Suppressor macrophage (primary cell): ENCODE data around the gene GUCD1.
A peak's percentile ranks its signal among the peaks of the same experiment; 100 is the strongest.
"Not testable (repeated sequence)": the region's sequence is repeated elsewhere in the genome, so short reads cannot be mapped to it uniquely, and the experiment has no call there.

Experiments
- DNase-seq, 4 experiments: peaks; one replicate each; pipeline ENCODE4 v3.0.0-alpha.2; 2020 to 2022
- total RNA-seq, 17 experiments: gene quantifications; one replicate each; lab custom pipeline; 2026; ENCODE audit warnings: mixed read lengths in 6 of 17, inconsistent platforms in 3 of 17; lab: John Stamatoyannopoulos, UW

The GUCD1 gene
- 115 to 217 (median 148) reads per million in 17 experiments for total RNA-seq

DNA sequence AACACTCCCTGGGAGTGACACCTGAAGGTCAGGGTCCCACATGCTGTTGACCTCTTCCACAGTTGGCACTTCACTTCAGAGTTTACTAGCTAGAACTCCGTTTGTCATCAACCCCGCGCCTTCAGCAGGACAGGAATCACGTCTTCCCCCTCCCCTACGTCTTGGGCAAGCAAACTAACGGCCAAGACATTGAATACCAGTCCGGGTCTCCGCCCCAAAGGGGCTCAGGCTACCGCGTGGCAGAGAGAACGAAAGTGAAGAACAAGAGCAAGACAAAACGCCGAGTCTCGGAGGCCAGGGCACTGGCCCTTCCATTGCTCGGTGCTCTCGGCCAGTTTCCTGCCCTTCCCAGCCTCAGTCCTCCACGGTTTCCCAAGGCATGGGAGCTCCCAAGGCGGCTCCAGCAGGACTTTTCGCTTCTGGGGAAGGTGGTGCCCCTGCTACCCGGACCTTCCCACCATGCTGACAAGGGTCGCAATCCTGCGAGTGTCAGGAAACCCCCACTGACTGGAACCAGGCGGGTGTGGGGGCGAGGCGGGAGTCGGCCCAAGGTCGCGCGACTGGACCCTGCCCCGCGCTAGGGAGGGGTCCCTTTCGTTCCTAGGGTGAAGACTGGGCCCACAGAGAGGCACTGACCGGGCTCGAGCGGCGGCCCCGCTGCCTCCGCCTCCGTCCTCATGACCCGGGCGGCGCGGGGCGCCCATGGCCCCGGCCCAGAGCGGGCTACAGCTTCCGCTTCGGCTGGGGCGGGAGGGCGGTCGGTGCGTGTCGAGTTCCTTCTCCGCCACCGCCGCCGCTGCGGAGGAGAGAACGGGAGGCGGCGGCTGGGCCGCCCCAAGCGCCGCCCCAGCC, at the start of gene GUCD1:
GUCD1 (minus strand) TSS at position 826 of the 852 bp plus-strand sequence; CDS start at position 679, 147 bp downstream.
- DNase-seq: peak; percentile 54 to 73 (median 62)

GRCh38 chr22:24603770-24604629, 49.1 kb upstream of the GUCD1 start:
- DNase-seq: peak in 1 of 4 experiments; percentile 17

DNA sequence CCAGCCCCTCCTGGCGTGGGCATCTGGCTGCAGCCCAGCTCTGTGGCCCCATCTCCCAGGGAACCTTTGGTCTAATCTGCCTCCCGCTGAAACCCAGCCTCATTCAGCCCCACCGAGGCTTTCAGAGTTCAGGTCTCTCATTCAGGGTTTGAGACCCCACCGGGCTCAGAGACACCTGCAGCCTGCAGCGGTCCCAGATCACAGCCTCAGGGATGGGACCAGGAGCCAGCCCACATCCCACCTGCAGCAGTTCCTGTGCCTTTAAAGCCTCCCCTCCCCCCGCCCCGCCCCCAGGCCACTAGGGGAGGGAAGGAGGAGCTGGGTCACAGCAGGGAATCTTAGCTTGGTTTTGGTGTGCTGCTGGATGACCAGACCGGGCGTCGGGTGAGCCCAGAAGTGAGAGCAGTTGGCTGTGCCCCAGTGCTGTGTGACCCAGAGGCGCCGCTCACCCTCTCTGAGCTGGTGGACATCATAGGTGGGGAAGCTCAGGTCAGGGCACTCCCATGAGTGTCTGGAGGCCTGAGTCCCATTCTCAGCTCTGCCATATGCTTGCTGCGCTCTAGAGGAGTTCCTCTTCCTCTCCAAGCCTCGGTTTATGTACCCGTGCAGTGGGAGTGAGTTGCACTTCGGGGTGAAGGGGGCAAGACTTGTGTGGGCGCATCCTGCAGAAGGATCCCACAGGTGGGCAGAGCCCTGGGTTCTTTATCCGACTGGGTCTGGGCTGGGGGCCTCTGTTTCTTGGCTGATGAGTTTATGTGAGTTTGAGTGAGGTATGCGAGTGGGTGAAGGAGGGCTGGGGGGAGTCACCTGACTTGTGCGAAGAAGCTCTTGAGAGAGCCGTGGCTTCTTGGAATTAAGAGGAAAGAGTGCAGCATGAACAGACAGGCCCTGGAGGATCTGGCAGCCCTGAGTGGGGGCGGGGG, 48.2 kb upstream of the GUCD1 start, which contains the start of gene GGT1:
GGT1 (plus strand) TSS at position 347 of the 923 bp plus-strand sequence. CDS start 7,889 bp downstream, outside the sequence.
- DNase-seq: peak in 1 of 4 experiments; percentile 23

DNA sequence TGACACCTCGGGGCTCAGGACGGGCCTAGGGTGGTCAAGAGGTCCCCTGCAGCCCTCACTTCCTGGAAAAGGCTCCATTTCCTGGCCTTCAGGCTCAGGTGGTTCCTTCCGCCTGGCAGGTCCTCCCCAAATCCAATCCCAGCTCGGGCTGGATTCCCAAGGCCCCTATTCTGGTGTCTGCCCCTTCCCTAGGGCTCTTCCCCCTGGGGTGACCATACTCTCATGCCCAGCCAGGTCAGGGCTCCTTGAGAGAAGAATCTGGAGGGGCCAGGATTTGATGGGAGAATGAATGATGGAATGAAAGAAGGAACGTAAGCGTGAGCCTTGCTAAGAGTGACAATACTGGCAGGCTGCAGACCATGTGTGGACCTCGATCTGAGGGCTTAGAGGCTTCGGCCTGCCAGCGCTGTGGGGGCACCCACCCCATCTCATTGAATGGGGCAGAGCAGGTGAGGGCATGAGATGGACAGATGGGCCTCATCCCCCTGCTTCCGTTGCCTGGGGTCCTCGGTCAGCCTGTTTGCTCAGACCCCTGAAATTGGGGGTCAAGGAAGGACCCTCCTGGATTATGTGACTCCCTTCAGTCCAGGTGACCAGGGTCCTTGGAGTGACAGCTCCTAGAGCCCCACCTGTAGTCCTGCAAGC, 47.3 kb upstream of the GUCD1 start:
- DNase-seq: not testable (repeated sequence)

GRCh38 chr22:24601217-24602104, 46.5 kb upstream of the GUCD1 start:
- DNase-seq: peak in 3 of 4 experiments; percentile 29 to 51 (median 31)

DNA sequence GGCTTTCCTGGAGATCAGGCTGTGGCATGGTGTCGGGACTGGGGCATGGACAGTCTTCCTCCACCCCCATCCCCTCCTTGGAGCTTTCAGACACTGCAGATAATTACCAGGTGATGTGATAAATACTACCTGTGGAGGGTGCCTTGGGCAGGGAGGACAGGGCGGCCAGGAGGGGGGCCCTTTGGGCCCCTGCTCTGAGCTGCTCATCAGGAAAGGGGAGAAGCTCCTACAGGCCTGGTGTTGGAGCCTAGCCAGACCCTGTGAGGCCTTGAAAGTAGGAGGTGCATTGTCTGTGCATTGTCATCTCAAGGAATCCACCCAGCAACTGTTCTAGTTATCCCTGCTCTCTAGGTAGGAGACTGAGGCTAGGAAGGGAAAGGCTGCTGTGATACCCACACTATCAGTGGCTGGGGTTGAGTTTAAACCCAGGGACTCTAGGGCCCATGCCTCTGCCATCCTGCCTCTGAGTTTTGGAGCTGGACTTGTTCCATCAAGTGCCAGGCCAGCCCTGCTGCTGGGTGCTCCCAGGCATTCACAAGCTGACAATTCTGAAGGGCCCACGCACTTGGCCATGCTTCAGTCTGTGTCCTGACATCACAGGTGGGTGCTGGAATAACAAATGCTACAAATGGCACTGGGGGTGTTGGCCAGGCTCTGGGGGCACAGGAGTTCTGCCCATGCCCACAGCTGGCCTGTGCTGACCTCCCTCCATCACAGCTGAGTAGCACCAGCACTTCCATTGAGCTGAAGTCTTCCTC, 45.2 kb upstream of the GUCD1 start:
- DNase-seq: not testable (repeated sequence)

GRCh38 chr22:24599514-24599913, 44.6 kb upstream of the GUCD1 start:
- no peak for DNase-seq

DNA sequence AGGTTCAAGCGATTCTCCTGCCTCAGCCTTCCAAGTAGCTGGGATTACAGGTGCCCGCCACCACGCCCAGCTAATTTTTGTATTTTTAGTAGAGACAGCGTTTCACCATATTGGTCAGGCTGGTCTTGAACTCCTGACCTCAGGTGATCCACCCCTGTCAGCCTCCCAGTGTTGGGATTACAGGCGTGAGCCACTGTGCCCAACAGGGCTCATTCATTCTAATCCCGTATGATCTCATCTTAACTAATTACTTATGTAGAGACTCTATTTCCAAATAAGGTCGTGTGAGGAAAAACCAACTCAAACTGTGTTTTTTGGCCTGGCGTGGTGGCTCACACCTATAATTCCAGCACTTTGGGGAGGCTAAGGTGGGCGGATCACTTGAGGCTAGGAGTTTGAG, 42.1 kb upstream of the GUCD1 start:
- not testable (repeated sequence) for DNase-seq

DNA sequence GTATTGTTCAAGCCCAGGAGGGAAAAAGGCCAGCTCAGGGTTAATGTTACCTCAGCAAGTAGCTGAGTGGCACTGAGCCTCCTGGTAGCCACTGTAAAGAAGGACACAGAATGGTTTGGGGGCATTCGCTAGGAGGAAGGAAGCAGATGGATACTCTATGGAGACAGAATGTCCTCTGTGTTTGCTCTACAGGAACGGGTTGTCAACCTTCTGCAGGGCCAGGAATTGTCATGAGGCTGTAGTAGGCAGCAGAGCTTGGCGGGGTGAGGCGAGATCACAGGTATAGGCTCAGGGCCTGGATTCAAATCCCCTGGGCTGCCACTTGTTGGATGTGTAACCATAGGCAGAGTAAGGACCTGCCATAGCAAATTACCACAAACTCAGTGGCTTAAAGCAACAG, 40.9 kb upstream of the GUCD1 start:
- no peak for DNase-seq

- DNase-seq: no peak
Observed at GRCh38 chr22:24595228-24595627, 40.3 kb upstream of the GUCD1 start.

GRCh38 chr22:24594569-24595120, 39.7 kb upstream of the GUCD1 start:
- no peak for DNase-seq

DNA sequence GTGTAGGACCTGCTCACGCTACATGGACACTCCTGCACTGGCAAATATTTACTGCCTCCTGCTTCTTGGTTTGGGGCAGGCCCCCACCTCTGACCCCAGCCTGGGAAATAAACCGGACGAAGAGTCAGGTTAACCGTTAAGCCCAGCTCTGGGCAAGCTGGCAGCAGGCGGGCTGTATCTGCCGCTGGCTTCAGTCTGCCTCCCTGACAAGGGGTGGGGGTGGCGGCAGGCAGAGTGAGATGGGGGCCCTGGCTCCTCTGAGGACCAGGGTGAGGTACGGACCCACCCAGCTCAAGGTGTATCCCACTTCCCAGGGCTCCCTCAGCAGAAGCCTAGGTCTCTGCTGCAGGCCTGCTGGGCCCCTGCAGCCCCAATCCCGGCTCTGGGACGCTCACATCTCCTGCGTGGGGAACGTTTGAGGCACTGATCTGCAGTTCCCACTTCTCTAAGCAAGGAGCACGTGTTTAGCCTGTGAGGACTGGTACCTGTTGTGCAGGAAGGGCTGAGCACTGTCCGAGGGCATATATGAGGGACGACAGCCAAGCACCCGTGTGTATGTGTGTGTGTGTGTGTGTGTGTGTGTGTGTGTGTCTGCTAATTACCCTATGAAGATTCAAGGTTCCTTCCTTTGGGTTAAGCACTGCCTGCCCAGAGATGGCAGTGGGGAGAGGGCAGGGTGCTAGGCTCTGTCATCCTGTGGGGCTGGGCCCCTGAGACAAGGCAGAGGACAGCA, 39.1 kb upstream of the GUCD1 start:
- no peak for DNase-seq

GRCh38 chr22:24593559-24593835, 38.6 kb upstream of the GUCD1 start:
- DNase-seq: not testable (repeated sequence)

GRCh38 chr22:24592851-24593558, 38.1 kb upstream of the GUCD1 start, which contains the start of gene LRRC75B:
LRRC75B (minus strand) TSS chr22:24593073; CDS start chr22:24593039, 34 bp downstream.
- peak; percentile 80 to 93 (median 87) for DNase-seq

GRCh38 chr22:24592058-24592850, 37.3 kb upstream of the GUCD1 start:
- peak in 2 of 4 experiments; percentile 16 to 32 for DNase-seq

- DNase-seq: no peak
Observed at GRCh38 chr22:24591286-24591830, 36.4 kb upstream of the GUCD1 start.
